Measurements from ENCODE around the gene TTN.

DNA sequence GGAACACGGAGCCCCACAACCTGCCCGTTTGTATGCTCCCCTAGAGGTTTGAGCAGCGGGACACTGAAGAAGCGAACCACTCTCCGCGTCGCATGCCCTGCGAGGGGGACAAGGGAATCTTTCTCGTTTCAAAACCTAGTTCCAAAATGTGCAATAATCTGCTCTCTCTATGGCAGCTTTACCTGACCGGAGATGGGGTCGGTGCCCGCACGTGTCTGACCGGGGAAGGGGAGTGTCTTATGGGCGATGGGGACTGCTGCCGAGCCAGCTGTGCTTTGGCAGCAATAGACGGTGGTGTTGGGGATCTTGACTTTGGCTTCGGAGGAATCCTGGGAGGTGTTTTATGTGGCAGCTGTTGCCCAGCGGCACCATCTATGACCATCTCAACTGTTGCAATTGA, 7.9 kb downstream of the TTN start:
- TF ChIP-seq, protein P1, sequence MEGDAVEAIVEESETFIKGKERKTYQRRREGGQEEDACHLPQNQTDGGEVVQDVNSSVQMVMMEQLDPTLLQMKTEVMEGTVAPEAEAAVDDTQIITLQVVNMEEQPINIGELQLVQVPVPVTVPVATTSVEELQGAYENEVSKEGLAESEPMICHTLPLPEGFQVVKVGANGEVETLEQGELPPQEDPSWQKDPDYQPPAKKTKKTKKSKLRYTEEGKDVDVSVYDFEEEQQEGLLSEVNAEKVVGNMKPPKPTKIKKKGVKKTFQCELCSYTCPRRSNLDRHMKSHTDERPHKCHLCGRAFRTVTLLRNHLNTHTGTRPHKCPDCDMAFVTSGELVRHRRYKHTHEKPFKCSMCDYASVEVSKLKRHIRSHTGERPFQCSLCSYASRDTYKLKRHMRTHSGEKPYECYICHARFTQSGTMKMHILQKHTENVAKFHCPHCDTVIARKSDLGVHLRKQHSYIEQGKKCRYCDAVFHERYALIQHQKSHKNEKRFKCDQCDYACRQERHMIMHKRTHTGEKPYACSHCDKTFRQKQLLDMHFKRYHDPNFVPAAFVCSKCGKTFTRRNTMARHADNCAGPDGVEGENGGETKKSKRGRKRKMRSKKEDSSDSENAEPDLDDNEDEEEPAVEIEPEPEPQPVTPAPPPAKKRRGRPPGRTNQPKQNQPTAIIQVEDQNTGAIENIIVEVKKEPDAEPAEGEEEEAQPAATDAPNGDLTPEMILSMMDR (IDR thresholded peaks at IDR 0.05) = no peak
- TF ChIP-seq POLR2A (IDR thresholded peaks at IDR 0.05) (no peak), EP300 (IDR thresholded peaks at IDR 0.05) (no peak)

Data from suprapubic skin (tissue), 3 donors.